ENCODE results near the gene CCL25.
"Not testable (repeated sequence)": the region's sequence is repeated elsewhere in the genome, so short reads cannot be mapped to it uniquely, and the experiment has no call there.

CCL25 gene

DNA sequence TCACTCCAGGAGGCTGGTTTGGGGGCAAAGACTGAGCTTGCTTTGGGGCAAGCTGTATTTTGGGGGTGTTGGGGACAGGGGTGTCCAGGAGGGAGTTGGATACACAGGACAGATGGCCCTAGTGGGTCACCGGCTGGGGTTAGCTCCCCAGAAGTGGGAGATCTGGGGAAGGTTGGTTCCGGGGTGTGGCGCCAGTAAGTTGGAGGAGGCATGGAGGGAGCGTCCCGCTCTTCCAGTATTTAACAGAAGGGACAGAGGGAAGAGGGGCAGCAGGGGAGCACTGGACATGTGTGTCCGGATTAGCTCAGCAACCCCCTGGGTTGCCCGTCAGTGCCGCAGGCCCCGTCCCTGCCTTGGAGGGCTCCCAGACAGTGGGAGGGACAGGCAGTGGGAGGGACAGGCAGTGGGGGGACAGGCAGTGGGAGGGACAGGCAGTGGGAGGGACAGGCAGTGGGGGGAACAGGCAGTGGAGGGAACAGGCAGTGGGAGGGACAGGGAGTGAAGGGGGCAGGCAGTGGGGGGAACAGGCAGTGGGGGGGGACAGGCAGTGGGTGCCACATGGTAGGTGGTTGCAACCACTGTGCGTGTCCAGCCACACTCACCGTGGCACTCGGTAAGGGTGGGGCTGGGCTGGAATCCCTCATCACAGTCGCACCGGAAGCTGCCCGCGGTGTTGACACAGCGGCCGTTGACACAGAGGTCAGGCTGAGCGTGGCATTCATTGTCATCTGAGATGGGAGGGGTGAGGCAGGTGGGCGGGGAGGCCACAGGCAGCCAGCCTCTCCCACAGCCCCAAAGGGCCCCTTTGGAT, 33.2 kb downstream of the CCL25 start:
- DNase-seq (ENCODE audit: low spot score): peak; percentile 54

DNA sequence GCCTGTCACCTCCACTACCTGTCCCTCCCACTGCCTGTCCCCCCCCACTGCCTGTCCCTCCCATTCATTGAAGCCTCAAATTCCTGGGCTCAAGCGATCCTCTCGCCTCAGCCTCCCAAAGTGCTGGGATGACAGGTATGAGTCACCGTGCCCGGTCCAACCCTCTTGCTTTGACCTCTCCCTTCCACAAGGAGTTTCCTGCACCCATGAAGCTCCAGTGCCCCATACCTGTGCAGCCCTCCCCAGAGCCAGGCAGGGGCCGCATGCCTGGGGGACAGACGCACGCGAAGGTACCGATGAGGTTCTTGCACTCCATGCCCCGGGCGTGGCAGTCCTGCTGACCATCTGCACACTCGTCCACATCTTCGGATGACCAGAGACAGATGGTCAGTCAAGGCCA, 34.3 kb downstream of the CCL25 start:
- no peak for DNase-seq (ENCODE audit: low spot score)

DNA sequence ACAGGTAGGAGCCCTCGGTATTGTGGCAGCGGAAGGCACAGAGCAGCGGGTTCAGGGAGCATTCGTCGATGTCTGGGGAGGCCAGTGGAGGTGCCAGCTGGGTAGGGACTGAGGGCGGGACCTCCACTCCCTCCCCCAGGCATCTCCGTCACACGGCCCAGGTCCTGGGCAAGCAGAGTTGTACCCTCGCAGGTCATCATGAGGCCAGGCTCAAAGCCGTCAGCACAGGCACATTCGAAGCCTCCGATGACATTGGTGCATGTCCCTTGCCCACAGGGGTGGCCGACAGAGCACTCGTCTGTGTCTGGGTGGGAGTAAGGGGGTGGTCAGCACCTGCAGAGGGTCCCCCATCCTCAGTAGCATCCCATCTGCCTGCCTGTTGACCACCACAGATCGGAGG, 35.3 kb downstream of the CCL25 start:
- DNase-seq (ENCODE audit: low spot score): no peak

DNA sequence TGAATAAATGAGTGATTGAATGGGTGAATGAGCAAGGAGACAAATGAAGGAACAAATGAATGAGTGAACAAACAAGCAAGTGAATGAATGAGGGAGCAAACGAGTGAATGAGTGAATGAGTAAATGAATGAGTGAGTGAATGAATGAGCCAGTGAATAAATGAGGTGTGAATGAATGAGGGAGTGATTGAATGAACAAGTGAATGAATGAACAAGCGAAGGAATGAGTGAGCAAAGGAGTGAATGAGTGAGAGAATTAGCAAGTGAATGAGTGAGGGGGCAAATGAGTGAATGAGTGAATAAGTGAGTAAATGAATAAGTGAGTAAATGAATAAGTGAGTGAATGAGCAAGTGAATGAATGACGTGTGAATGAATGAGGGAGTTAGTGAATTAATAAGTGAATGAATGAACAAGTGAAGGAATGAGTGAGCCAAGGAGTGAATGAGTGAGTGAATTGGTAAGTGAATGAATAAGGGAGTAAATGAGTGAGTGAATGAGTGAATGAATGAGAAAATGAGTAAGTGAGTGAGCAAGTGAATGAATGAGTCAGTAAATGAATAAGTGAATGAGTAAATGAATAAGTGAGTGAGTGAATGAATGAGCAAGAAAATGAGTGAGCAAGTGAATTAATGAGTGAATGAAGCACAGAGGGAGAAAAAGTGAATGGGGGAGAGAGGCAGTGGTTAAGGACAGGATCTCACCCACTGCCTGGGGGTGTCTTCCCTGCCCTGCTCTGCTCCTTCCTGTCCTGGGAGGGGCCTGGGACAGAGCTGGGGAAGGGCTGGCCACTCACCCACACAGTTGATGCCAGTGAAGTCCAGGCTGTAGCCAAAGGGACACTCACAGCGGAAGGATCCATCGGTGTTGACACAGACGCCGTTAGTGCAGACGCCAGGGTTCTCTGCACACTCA, 36.4 kb downstream of the CCL25 start:
- no peak for DNase-seq (ENCODE audit: low spot score)

DNA sequence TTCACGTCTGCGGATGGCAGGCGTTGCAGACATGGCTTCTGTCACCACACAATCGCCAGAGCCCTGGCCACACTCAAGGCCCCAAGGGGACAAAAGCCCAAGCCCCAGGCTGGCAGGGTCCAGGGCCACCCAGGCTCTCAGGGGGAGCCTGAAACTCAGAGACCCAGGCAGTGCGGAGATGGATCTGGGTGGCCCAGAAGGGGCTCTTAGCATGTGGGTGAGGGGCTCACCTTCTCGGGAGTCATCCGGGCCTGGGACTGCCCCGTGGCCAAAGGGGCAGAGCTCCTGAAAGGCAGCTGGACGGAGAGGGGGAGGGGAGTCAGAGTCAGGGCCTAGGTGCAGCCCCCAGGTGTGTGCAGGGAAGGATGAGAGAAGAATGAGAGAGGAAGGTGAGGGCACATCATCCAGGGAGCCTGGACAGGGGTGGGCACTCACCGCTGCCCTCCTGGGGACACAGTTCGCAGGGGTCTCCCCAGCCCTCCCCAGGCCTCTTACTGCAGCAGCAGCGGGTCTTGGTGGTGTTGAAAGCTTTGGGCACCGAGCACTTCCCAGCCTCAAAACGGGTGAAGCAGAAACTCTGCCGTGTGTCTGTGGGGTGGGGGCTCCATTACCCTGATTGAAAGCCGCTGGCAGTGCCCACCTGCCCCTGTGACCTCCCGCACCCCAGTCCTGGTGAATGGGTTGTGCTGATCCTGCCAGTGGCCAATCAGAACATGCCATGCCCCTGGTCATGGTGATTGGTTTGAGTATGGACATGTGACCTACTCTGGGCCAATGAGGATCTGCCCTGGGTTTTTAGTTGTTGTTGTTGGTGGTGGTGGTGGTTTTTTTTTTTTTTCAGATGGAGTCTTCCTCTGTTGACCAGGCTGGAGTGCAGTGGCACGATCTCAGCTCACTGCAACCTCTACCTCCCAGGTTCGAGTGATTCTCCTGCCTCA, 37.4 kb downstream of the CCL25 start:
- no peak for DNase-seq (ENCODE audit: low spot score)

DNA sequence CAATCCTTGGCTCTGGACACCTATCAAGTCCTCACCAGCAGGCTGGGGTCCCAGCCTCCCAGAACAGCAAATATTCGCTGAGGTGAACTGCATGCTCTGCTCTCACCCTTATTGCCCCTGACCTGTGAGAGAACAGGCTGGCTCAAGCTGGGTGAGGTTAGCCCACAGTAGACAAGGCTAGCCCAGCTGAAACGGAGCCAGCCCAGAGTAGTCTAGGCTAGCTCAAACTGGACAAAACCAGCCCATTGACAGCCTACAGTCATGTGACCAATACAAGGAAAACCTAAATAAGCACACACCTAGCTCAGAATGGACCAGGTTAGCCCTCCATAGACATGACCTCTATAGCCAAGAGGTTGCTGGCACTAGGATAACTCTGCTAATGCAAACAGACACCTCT, 38.4 kb downstream of the CCL25 start:
- no peak for DNase-seq (ENCODE audit: low spot score)

DNA sequence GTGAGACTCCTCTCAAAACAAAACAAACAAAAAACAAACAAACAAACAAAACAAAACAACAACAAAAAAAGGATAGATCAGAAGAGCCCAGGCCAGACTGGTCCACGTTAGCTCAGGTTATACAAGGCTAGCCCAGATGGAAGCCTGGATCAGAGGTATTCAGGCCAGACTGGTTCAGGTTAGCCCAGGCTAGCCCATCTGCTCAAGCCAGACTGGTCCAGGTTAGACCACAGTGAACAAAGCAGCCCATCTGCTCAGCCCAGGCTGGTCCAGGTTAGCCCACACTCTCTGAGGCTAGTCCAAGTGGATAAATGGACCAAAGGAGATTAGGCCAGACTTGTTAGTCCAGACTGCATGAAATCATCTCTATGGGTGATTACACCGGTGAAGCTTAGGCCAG, 41.2 kb downstream of the CCL25 start:
- no peak for DNase-seq (ENCODE audit: low spot score)

DNA sequence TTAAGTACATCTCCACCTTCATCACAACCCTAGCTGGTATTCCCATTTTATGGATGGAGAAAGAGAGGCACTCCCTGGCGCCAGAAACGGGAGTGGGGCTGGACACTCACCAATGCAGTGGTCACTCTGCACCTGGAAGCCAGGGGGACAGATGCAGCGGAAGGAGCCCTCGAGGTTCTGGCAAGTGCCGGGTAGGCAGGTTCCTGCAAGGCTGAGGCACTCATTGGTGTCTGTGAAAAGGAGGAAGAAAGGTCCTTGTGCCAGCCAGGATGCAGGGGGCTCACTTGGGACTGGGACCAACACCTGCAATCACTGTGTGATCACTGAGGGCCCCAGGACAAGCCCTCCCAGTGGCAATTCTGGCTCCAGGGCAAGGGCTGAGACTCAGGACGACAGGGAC, 41.8 kb downstream of the CCL25 start:
- no peak for DNase-seq (ENCODE audit: low spot score)

DNA sequence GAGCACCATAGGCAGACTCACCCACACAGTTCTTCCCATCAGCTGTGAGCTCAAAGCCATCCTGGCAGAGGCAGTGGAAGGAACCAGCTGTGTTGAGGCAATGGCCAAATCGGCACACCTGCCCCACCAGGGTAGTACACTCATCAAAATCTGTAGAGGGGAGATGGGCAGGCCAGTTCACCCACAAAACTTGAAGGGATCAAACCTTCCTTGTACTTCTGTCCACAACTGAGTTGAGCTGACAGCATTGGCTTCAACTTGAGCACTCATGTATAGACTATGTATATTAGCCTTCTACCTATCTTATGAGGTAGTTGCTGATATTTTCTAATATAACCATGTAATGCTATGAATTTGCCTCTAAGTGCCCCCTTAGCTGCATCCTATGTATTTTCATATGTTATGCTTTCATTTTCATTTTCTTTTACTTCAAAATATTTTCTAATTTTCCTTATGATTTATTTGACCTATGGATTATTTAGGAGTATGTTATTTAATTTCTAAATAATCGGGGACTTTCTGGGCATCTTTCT, 42.9 kb downstream of the CCL25 start:
- no peak for DNase-seq (ENCODE audit: low spot score)

DNA sequence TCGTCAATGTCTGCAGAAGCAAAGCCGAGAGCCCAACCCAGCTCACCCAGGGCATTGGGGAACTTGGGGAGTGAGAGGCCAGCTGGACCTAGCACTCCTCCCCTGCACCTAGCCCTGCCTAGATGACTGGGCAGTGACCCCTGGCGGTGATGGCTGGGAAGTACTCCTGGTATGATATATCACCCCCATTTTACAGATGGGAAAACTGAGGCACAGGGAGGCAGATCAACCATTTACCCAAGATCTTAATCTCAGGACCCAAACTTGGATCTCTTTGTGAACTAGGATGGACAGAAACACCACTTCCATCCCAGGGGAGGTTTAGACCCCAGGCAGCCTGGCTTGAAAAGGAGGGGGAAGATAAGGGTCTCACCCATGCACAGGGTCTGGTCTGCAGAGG, 43.5 kb downstream of the CCL25 start:
- DNase-seq (ENCODE audit: low spot score): no peak

DNA sequence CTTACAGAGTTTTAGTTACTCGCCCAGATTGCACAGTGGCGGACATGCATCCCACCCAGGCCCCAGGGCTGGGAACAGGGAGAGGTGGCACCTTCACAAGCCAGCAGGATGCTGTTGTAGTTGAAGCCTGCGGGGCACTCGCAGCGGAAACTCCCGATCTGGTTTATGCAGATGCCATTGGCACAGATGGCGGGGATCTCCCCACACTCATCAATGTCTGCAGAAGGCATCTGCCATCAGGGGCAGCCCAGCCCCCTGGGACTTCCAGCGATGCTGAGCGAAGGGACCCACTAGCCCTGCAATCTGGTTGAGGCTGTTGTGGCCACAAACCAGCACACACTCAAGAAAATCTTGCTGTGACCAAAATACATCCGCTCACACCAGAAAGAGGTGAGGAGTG, 44.6 kb downstream of the CCL25 start:
- no peak for DNase-seq (ENCODE audit: low spot score)

DNA sequence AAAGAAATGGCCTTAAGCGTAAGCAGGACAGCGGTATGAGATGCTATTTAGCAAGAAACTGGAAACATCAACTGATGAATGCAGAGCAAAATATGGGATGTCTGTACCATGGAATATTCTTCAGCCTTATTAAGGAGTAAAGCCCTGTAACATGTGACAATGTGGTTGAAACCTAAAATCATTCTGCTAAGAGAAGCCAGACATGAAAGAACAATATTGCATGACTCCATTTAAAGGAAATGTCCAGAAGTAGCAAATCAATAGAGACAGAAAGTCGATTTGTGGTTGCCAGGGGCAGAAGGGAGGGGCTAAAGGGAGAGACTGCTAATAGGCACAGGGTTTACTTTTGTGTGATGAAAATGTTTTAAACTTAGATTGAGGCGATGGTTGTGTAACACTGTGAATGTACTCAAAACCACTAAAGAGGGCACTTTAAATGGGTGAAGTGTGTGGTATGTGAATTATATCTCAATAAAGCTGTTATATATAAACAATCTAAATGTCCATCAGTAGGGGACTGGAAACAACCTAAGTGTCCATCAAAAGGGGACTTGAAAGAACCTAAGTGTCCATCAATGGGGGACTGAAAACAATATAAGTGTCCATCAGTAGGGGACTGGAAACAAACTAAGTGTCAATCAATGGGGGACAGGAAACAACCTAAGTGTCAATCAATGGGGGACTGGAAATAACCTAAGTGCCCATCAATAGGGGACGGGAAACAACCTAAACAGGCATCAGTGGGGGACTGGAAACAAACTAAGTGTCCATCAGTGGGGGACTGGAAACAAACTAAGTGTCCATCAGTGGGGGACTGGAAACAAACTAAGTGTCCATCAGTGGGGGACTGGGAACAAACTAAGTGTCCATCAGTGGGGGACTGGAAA, 45.4 kb downstream of the CCL25 start:
- no peak for DNase-seq (ENCODE audit: low spot score)

DNA sequence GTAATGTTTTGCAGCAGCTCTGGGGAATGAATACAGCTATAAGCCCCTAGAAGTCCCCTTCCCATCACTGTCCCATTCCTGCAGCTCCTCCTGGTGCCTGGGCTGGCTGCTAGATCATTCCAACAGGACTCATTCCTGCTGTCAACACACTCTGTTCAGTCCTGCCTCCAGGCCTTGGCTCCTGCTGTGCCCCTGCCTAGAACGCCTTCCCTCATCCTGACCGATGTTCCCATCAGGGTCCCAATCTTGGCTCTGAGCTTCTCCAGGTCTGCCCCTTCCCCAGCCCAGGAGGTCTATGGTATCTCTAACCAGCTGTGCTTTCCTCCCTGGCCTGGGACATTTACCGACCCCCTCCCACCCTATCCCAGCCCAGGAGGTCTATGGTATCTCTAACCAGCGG, 48.8 kb downstream of the CCL25 start:
- DNase-seq (ENCODE audit: low spot score): no peak

DNA sequence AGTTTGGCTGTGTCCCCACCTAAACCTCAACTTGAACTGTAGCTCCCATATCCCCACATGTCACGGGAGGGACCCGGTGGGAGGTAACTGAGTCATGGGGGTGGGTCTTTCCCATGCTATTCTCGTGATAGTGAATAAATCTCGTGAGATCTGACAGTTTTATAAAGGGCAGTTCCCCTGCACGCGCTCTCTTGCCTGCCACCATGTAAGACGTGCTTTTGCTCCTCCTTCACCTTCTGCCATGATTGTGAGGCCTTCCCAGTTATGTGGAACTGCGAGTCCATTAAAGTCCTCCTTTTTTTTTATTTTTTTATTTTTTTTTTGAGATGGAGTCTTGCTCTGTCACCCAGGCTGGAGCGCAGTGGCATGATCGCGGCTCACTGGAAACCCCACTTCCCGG, 49.4 kb downstream of the CCL25 start:
- not testable (repeated sequence) for DNase-seq (ENCODE audit: low spot score)

DNA sequence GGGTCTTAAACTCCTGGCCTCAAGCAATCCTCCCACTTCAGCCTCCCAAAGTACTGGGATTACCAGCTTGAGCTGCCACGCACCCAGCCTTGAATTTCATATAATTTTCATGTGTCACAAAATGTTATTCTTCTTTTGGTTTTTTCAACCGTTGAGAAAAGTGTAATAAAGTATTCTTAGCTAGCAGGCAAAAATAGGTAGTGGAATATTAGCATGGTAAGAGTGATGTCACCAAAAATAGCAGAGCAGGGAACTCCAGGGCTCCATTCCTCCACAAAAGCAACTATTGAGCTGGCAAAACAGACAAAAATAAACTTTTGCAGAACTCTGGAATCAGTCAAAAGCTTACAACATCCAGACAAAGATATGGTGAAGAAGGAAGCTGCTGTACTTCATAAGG, 52.9 kb downstream of the CCL25 start:
- no peak for DNase-seq (ENCODE audit: low spot score)

DNA sequence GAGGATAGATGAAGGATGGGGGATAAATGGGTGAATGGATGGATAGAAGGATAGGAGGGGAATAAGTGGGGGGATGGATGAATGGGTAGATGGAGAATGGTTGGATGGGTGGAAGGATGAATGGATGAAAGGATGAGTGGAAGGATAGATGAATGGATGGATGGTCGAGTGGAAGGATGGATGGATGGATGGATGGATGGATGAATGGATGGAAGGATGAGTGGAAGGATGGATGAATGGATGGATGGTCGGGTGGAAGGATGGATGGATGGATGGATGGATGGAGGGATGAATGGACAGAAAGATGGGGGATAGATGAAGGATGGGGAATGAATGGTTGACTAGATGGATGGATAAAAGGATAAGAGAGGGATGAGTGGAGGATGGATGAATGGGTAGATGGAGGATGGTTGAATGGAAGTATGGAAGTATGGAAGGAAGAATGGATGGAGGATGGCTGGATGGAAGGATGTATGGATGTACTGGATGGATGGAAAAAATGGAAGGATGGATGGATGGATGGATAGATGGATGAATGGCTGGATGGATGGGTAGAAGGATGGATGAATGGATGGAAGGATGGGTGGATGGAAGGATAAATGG, 54.8 kb downstream of the CCL25 start:
- DNase-seq (ENCODE audit: low spot score): no peak

DNA sequence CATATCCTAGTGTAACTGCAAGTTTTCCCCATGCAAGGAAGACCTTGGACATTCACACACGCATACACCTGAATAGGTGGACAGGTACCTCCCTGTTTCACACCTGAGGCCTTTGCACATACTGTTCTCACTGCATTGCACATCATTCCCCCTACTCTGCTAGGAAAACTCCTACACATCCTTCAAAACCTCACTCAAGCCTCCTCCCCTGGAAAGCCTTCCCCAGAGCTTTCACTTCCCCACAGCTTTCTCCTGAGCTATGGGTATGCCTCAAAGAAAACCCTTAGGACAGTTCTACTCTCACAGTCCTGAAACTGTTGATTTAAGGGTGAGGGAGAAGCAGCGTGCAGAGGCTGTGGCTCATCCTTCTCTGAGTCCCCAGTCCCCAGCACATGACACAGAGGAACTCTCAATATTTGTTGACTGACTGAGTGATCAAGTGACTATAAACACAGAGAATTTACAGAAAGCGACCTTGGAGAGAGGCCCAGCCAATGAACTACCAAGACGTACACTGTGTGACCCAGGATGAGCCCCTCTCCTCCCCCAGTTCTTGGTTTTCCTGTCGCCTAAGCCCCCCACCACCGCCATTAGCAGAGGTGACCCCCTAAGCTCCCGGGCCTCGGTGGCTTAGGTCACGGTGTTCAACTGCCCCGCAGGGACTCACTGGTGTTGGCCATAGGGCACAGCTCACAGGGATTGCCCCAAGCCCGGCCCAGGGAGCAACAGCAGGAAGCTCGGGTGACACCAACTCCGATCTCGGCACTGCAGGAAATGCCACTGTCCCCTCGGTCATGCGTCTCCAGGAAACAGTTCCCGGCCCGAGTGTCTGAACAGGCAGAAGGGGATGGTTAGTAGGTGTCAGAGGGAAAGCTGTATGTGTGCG, 56.2 kb downstream of the CCL25 start:
- DNase-seq (ENCODE audit: low spot score): no peak

DNA sequence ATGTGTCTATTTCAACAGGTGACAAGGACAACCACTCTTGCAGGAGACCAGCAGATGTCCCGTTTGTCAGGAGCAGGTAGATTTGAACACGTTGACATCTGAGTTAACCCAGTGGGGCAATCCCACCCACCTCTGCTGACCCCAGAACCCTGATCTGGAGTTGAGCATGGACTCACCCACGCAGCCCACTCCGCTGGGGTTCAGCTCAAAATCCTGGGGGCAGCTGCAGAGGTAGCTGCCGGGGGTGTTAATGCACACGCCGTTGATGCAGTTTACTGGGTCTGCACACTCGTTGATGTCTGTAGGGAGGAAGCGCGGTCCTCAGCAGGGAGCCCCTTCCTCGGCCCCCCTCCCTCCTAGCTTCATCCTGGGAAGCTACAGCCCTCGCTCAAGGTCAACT, 56.9 kb downstream of the CCL25 start:
- DNase-seq (ENCODE audit: low spot score): no peak

DNA sequence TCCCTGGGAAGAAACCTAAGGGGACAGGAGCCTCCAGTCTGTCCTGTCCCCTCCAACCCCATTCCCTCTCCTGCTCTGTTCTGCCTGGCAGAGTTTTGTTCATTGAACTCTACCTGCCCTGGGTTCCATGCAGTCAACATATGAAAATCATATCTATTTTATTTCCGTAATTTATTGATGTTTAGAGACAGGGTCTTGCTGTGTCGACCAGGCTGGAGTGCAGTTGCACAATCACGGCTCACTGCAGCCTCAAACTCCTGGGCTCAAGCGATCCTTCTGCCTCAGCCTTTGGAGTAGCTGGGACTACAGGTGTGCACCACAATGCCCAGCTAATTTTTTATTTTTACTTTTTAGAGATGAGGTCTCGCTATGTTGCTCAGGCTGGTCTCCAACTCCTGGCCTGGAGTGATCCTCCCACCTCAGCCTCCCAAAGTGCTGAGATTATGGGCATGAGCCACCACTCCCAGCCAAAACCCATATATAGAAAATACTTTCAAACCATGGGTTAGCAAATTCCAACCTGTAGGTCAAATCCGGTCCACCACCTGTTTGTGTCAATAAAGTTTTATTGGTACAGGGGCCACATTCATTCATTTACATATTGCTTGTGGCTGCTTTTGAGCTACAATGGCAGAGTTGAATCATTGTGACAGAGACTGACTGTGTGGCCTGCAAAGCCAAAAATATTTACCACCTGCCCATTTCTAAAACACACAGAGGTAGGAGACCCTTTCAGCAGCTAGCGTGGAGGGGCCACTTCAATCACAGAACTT, 57.5 kb downstream of the CCL25 start:
- no peak for DNase-seq (ENCODE audit: low spot score)
